Measurements from ENCODE around the gene UBE4A. TPM values are rescaled to one million over a fixed set of nuclear protein-coding genes. Genes with fewer than 3 reads are reported as not detected.

Gene UBE4A
- total and polyA plus RNA-seq, 2 donors (not counting 3 experiments of a cell fraction or from before 2014, with no cell fraction given), result 13.3 to 40.2 TPM

DNA sequence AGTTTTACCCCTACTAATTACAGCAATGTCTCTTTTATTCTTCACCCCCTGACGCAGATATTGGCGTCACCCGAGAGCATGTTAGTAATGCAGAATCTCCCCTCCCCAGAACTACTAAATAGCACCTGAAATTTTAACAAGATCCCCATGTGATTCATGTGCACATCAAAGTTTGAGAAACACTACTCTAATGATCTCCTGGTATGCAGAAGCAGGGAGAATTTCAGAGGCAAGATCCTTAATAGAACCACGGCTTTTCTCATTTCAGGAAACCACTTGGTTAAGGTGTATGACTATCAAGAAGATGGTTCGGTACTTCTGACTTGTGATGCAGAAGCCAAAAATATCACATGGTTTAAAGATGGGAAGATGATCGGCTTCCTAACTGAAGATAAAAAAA, 9.9 kb upstream of the UBE4A start:
- dilution Hi-C loops (cut with MboI; ENCODE audit: extremely low pct_ligation_motif_present, low sequenced_read_pairs) (no loop called here), intact Hi-C loops (cut with micrococcal nuclease) (no loop called here)
- Histone ChIP-seq H3K27ac (ENCODE audit: insufficient read depth, low read depth, low read length) (no peak overlapping the region), H3K9me3 (replicated peaks; ENCODE audit: control insufficient read depth, insufficient read depth, low read length) (no peaks in the 10 kb centered on the region), H3K4me1 (ENCODE audit: control insufficient read depth, extremely low read depth, insufficient read depth, low read length) (no peaks in the 10 kb centered on the region), H3K27me3 (ENCODE audit: control insufficient read depth in 2 of 2, insufficient read depth in 2 of 2, low read length in 2 of 2) (peaks cover 17 to 21% of the 10 kb centered on the region in 2 experiments), H3K4me2 (ENCODE audit: insufficient read depth, low read length) (no peak overlapping the region), H3K4me3 (replicated peaks in 1 of 3; ENCODE audit: insufficient read depth in 1 of 3, low read depth in 1 of 3, low read length in 3 of 3) (no peak overlapping the region), H3K9me1 (replicated peaks; ENCODE audit: control insufficient read depth, extremely low read depth, insufficient read depth, low read length) (no peaks in the 10 kb centered on the region), H4K20me1 (replicated peaks; ENCODE audit: control insufficient read depth, extremely low read depth, insufficient read depth, low read length) (no peaks in the 10 kb centered on the region), H2AFZ (ENCODE audit: low read depth, low read length) (no peak overlapping the region), H3K36me3 (ENCODE audit: control insufficient read depth in 2 of 2, extremely low read depth in 1 of 2, insufficient read depth in 2 of 2, low read length in 2 of 2) (no peaks in the 10 kb centered on the region), H3K9ac (replicated peaks; ENCODE audit: extremely low read depth, insufficient read depth, low read length) (no peak overlapping the region), H3K79me2 (ENCODE audit: control insufficient read depth, insufficient read depth, low read length) (no peaks in the 10 kb centered on the region)
- no TSS peak for BruUV-seq (replicated peaks)
- ChIA-PET POLR2A (no interaction called here), CTCF (interaction anchor here (5.7 kb wide), 1 partner anchor 150 kb away, joined by 83 read pairs; no protein-coding TSS in a partner anchor)
- no peak for DNase-seq (ENCODE audit: low read depth, low spot score)
- TF ChIP-seq GATA2 (IDR thresholded peaks at IDR 0.05; ENCODE audit: insufficient read depth, insufficient read length, low read depth, low read length) (no peak), POLR2A (IDR thresholded peaks at IDR 0.05; ENCODE audit: low read depth, low read length) (no peak), JUN (IDR thresholded peaks at IDR 0.05; ENCODE audit: borderline replicate concordance, insufficient read depth, insufficient read length, low read depth) (no peak), POLR2AphosphoS5 (IDR thresholded peaks at IDR 0.05; ENCODE audit: insufficient read depth, low read depth, low read length) (no peak), EZH2 (IDR thresholded peaks at IDR 0.05; ENCODE audit: borderline replicate concordance, low read depth, low read length, severe bottlenecking) (no peak)
- TF ChIP-seq, protein P1, sequence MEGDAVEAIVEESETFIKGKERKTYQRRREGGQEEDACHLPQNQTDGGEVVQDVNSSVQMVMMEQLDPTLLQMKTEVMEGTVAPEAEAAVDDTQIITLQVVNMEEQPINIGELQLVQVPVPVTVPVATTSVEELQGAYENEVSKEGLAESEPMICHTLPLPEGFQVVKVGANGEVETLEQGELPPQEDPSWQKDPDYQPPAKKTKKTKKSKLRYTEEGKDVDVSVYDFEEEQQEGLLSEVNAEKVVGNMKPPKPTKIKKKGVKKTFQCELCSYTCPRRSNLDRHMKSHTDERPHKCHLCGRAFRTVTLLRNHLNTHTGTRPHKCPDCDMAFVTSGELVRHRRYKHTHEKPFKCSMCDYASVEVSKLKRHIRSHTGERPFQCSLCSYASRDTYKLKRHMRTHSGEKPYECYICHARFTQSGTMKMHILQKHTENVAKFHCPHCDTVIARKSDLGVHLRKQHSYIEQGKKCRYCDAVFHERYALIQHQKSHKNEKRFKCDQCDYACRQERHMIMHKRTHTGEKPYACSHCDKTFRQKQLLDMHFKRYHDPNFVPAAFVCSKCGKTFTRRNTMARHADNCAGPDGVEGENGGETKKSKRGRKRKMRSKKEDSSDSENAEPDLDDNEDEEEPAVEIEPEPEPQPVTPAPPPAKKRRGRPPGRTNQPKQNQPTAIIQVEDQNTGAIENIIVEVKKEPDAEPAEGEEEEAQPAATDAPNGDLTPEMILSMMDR (IDR thresholded peaks at IDR 0.05; ENCODE audit: extremely low read depth in 1 of 2, insufficient read depth in 1 of 2, low read depth in 1 of 2, low read length in 2 of 2), result no peak
- TF ChIP-seq, protein P2, sequence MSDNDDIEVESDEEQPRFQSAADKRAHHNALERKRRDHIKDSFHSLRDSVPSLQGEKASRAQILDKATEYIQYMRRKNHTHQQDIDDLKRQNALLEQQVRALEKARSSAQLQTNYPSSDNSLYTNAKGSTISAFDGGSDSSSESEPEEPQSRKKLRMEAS (IDR thresholded peaks at IDR 0.05; ENCODE audit: insufficient read depth, insufficient read length), result no peak
- FAIRE-seq, result no peak

Data from endothelial cell of umbilical vein (primary cell).